ENCODE data around the gene TTC9B. TPM values are rescaled to one million over a fixed set of nuclear protein-coding genes. Genes with fewer than 3 reads are reported as not detected.

Gene TTC9B
- total RNA-seq, 1 donor from 2014 or later = not detected

DNA sequence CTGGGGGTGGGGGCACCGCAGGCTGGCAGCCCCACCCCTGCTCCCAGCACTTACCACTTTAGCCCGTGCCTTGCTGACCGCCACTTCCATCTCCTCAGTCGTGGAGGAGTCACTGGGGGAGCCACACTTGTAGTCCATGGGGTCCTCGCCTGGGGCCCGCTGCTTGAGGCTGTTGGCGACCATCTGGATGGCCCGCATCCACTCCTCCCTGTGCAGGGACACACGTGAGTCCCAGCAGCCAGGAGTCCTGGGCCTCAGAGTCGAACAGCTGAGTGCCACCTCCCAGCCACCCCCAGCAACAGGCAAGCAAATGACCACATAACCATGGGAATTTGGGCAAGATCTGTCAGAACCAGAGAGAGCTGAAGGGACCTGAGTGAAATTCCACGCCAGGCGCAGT is 24.3 kb upstream of the TTC9B start:
- no peaks in the 10 kb centered on the region for H3K27me3 ChIP-seq
- DNase-seq = no peak
- no peak for ATAC-seq
- TF ChIP-seq, protein P1, sequence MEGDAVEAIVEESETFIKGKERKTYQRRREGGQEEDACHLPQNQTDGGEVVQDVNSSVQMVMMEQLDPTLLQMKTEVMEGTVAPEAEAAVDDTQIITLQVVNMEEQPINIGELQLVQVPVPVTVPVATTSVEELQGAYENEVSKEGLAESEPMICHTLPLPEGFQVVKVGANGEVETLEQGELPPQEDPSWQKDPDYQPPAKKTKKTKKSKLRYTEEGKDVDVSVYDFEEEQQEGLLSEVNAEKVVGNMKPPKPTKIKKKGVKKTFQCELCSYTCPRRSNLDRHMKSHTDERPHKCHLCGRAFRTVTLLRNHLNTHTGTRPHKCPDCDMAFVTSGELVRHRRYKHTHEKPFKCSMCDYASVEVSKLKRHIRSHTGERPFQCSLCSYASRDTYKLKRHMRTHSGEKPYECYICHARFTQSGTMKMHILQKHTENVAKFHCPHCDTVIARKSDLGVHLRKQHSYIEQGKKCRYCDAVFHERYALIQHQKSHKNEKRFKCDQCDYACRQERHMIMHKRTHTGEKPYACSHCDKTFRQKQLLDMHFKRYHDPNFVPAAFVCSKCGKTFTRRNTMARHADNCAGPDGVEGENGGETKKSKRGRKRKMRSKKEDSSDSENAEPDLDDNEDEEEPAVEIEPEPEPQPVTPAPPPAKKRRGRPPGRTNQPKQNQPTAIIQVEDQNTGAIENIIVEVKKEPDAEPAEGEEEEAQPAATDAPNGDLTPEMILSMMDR (IDR thresholded peaks at IDR 0.05) = no peak
- peak overlapping the region; percentile 55 for H3K27ac ChIP-seq
- no peaks in the 10 kb centered on the region for H3K9me3 ChIP-seq
- H3K36me3 ChIP-seq = peaks cover 37% of the 10 kb centered on the region
- peaks cover 25% of the 10 kb centered on the region for H3K4me1 ChIP-seq
- H3K4me3 ChIP-seq = no peak overlapping the region
- intact Hi-C loops (cut with DNase I) = no loop called here

DNA sequence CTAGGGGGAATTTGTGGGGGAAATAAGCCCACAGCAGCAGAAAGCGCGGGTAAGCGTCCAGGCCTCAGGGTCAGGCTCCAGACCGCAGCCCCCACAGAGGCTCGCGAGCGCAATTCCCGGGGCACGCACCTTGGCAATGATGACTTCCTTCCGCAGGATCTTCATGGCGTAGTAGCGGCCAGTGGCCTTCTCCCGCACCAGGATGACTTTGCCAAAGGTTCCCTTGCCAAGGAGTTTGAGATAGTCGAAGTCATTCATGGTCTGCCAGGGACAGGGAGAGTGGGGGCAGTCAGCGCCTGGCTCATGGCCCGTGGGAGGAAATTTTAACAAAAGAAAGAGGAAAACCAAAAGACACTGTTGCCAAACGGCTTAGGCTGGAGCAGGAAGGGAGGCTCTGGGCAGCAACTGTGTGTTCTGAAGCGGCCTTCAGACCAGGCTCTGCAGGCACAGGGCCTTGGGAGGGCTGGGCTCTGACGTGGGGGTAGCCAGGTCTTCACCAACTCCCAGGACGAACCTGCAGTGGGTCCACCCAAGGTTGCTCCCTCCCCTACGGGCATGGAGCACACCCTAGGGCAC is 23.7 kb upstream of the TTC9B start:
- ATAC-seq = peak; percentile 58
- Histone ChIP-seq H3K4me3 (no peak overlapping the region), H3K4me1 (peaks cover 25% of the 10 kb centered on the region), H3K36me3 (peaks cover 43% of the 10 kb centered on the region), H3K9me3 (no peaks in the 10 kb centered on the region), H3K27ac (peak overlapping the region; percentile 55), H3K27me3 (no peaks in the 10 kb centered on the region)
- intact Hi-C loops (cut with DNase I) = no loop called here
- DNase-seq = no peak
- TF ChIP-seq, protein P1 (IDR thresholded peaks at IDR 0.05) = no peak

DNA sequence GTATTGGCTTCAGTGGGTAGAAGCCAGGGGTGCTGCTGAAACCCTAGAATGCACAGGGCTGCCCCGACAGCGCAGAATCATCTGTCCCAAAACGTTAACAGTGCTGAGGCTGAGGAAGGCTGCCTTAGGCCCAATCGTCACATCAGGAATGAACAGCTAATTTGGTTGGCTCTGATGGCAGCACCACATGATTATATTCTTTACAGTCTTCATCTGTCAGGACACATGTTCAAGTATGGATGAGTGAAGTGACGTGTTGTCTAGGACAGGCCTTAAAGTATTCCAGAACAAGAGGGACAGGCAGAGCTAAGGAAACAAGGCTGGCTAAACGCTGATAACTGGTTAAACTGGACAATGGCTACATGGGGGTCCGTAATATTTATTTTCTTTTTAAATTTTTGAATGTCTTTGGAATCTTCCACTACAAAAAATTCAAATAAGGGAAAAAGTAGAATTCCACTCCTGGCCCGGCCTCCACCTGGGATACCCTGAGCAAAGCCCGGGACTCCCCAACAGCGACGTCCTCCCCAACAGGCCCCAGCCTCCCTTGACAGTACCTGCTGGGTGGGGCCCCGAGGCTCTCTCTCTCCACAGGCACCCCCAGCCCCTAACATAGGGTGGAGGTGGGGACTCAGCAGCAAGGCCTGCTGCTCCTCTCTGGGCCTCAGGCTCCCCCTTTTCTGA is 23.1 kb upstream of the TTC9B start:
- Histone ChIP-seq H3K27me3 (no peaks in the 10 kb centered on the region), H3K27ac (no peak overlapping the region), H3K4me3 (no peak overlapping the region), H3K9me3 (no peaks in the 10 kb centered on the region), H3K4me1 (peaks cover 25% of the 10 kb centered on the region), H3K36me3 (peaks cover 49% of the 10 kb centered on the region)
- TF ChIP-seq, protein P1 (IDR thresholded peaks at IDR 0.05) = no peak
- DNase-seq (no peak), ATAC-seq (no peak)
- intact Hi-C loops (cut with DNase I) = no loop called here

DNA sequence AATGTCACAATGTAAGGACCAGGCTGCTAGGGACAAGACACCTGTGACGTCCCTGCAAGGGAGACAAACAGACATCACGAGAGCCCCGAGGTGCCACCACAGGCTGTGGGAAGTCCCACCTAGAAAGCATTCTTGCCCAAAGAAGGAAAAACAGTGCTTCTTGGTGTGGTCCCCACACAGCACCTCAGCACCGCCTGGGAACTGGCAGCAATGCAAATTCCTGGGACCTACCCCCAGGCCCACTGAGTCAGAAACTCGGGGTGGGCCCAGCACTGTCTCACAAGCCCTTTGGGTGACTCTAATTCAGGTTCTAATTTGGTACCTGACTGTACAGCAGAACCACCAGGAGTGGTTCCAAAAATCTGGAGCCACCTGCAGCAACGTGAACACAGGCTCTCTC is 22.1 kb upstream of the TTC9B start:
- TF ChIP-seq, protein P1 (IDR thresholded peaks at IDR 0.05) = no peak
- H3K4me1 ChIP-seq = peaks cover 21% of the 10 kb centered on the region
- DNase-seq (no peak), ATAC-seq (no peak)
- intact Hi-C loops (cut with DNase I) = no loop called here
- no peak overlapping the region for H3K4me3 ChIP-seq
- H3K9me3 ChIP-seq = no peaks in the 10 kb centered on the region
- H3K27ac ChIP-seq = no peak overlapping the region
- peaks cover 59% of the 10 kb centered on the region for H3K36me3 ChIP-seq
- no peaks in the 10 kb centered on the region for H3K27me3 ChIP-seq

DNA sequence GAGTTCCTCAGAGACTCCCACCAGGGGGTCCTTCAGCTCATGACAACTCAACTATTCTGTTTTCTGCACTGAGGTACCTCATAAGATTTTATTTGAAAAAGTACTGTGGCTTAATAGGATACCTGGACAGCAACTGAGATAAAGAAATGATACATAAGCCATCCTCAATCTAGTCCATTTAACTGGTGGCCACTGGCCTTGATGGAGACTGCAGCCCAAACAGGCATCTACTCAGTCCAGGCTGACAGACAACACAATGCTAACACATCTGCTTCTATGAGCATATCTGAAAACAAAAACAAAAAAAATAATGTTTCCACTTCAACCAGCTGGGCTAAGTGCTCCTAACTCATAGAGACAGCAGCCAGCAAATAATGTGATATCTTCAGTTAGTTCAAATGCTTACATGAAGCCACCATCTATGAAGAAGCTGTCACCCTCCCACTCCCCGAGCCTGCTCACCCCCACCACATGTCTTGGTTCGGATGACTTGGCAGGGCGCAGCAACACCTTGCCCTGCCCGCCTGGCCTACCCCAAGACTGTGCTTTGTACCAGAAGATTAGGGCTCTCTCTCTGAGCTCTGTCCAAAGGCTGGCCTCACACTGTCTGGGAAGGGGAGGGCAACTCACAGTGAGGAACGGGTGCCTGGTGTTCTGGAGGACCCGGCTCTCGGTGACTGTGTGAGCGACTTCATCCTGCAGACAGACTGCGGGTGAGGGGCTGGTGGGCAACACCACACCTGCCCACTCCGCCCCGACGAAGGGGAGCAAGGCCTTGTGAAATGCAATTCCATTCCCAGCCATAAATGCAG is 21.4 kb upstream of the TTC9B start:
- Histone ChIP-seq H3K9me3 (no peaks in the 10 kb centered on the region), H3K27ac (no peak overlapping the region), H3K36me3 (peaks cover 66% of the 10 kb centered on the region), H3K4me3 (no peak overlapping the region), H3K27me3 (no peaks in the 10 kb centered on the region), H3K4me1 (peaks cover 14% of the 10 kb centered on the region)
- intact Hi-C loops (cut with DNase I) = no loop called here
- ATAC-seq (no peak), DNase-seq (no peak)
- TF ChIP-seq, protein P1 (IDR thresholded peaks at IDR 0.05) = no peak

All from upper lobe of right lung (tissue), 1 donor.